ENCODE measurements around the gene CYB5RL. TPM values are rescaled to one million over a fixed set of nuclear protein-coding genes. Genes with fewer than 3 reads are reported as not detected.

CYB5RL gene
- total RNA-seq, 4 donors from 2014 or later = 2.2 to 4.1 (median 3.0) TPM

- no peaks in the 10 kb centered on the region for H3K9me3 ChIP-seq
- H3K27ac ChIP-seq = no peak overlapping the region
- H3K27me3 ChIP-seq = no peaks in the 10 kb centered on the region
- no peak for TF ChIP-seq EP300 (IDR thresholded peaks at IDR 0.05)
- no peak for TF ChIP-seq CTCF (IDR thresholded peaks at IDR 0.05)
- TF ChIP-seq POLR2A (IDR thresholded peaks at IDR 0.05) = no peak
- no peak for TF ChIP-seq POLR2AphosphoS5 (IDR thresholded peaks at IDR 0.05)
- H3K4me3 ChIP-seq = no peak overlapping the region
- H3K36me3 ChIP-seq = no peaks in the 10 kb centered on the region
- WGBS, 2 donors (ENCODE audit: low coverage in 1 of 2) = 100% methylated on average over 1 of the region's 3 CpGs; no CpG with 5 or more reads in 1 of the 2 donors
- peaks cover 0 to 9% (median 0%) of the 10 kb centered on the region in 3 donors for H3K4me1 ChIP-seq
- ATAC-seq = no peak
These were observed 41.8 kb downstream of the CYB5RL start for GRCh38 chr1:54158071-54158470.

- no peak for TF ChIP-seq EP300 (IDR thresholded peaks at IDR 0.05)
- Histone ChIP-seq H3K36me3 (no peaks in the 10 kb centered on the region), H3K9me3 (no peaks in the 10 kb centered on the region), H3K27me3 (no peaks in the 10 kb centered on the region), H3K27ac (no peak overlapping the region), H3K4me1 (peaks cover 0 to 9% (median 0%) of the 10 kb centered on the region in 3 donors), H3K4me3 (no peak overlapping the region)
- ATAC-seq = no peak
- WGBS, 2 donors (ENCODE audit: low coverage in 1 of 2) = 100% methylated on average over 2 of the region's 6 CpGs; no CpG with 5 or more reads in 1 of the 2 donors
These were observed 42.4 kb downstream of the CYB5RL start for GRCh38 chr1:54157401-54157800.

GRCh38 chr1:54156986-54157385 is 42.8 kb downstream of the CYB5RL start:
- Histone ChIP-seq H3K4me3 (no peak overlapping the region), H3K4me1 (peaks cover 0 to 9% (median 0%) of the 10 kb centered on the region in 3 donors), H3K36me3 (no peaks in the 10 kb centered on the region), H3K27ac (no peak overlapping the region), H3K9me3 (no peaks in the 10 kb centered on the region), H3K27me3 (no peaks in the 10 kb centered on the region)
- TF ChIP-seq EP300 (IDR thresholded peaks at IDR 0.05) (no peak), POLR2AphosphoS5 (IDR thresholded peaks at IDR 0.05) (no peak), CTCF (IDR thresholded peaks at IDR 0.05) (no peak), POLR2A (IDR thresholded peaks at IDR 0.05) (no peak)
- WGBS, 2 donors (ENCODE audit: low coverage in 1 of 2) = 97 to 100% methylated on average over 1 to 7 of the region's 7 CpGs
- no peak for ATAC-seq

GRCh38 chr1:54156201-54156600 is 43.6 kb downstream of the CYB5RL start:
- no peak overlapping the region for H3K4me3 ChIP-seq
- TF ChIP-seq CTCF (IDR thresholded peaks at IDR 0.05) (no peak), POLR2A (IDR thresholded peaks at IDR 0.05) (no peak), POLR2AphosphoS5 (IDR thresholded peaks at IDR 0.05) (no peak), EP300 (IDR thresholded peaks at IDR 0.05) (no peak)
- H3K27me3 ChIP-seq = no peaks in the 10 kb centered on the region
- ATAC-seq = no peak
- 94% methylated on average over 2 of the region's 3 CpGs for WGBS, 2 donors (ENCODE audit: low coverage in 1 of 2)
- H3K36me3 ChIP-seq = no peaks in the 10 kb centered on the region
- H3K4me1 ChIP-seq = peaks cover 0 to 9% (median 0%) of the 10 kb centered on the region in 3 donors
- H3K9me3 ChIP-seq = no peaks in the 10 kb centered on the region
- no peak overlapping the region for H3K27ac ChIP-seq

GRCh38 chr1:54153535-54154439 is 46.0 kb downstream of the CYB5RL start:
- Histone ChIP-seq H3K4me3 (no peak overlapping the region), H3K27ac (peak overlapping the region in 1 of 4 donors; percentile 2), H3K36me3 (no peaks in the 10 kb centered on the region), H3K27me3 (no peaks in the 10 kb centered on the region), H3K4me1 (peaks cover 0 to 9% (median 0%) of the 10 kb centered on the region in 3 donors), H3K9me3 (no peaks in the 10 kb centered on the region)
- TF ChIP-seq POLR2A (IDR thresholded peaks at IDR 0.05) (no peak), POLR2AphosphoS5 (IDR thresholded peaks at IDR 0.05) (no peak), EP300 (IDR thresholded peaks at IDR 0.05) (no peak), CTCF (IDR thresholded peaks at IDR 0.05) (no peak)
- ATAC-seq = peak; percentile 90
- WGBS, 2 donors (ENCODE audit: low coverage in 1 of 2) = 60 to 63% methylated on average over 10 to 14 of the region's 19 CpGs
